Activated T-cell treated with anti-CD3 and anti-CD28 coated beads, Interleukin-2, amount 50 U/mL, for 72 hours (primary cell): ENCODE results near the gene GDF2. TPM values are rescaled to one million over a fixed set of nuclear protein-coding genes. Genes with fewer than 3 reads are reported as not detected.

Experiments used
- ATAC-seq, 2 donors: fragments of 150-1000 bp; cut with Tn5 transposase; replicated peaks in 1 of 2; 2 replicates each; pipeline ENCODE4 v1.10.0; 2021; ENCODE audit warnings: moderate library complexity in 2 of 2, mild to moderate bottlenecking in 1 of 2
- DNase-seq, 2 donors: peaks; one replicate each; pipeline ENCODE4 v3.0.0; 2021 to 2022; ENCODE audit warnings: mixed read lengths in 1 of 2
- H3K27ac Mint-ChIP-seq: one replicate; pipeline ENCODE4 v1.8.0; 2022; ENCODE audit warnings: mild to moderate bottlenecking, moderate library complexity, mixed read lengths
- H3K27me3 Mint-ChIP-seq: one replicate; pipeline ENCODE4 v1.8.0; 2022; ENCODE audit warnings: low read depth, mixed read lengths
- H3K36me3 Mint-ChIP-seq, 2 donors: one replicate each; pipeline ENCODE4 v1.8.0; 2022; ENCODE audit warnings: mixed read lengths in 2 of 2, mild to moderate bottlenecking in 1 of 2; ENCODE audit not compliant: insufficient read depth in 2 of 2
- H3K4me1 Mint-ChIP-seq: one replicate; pipeline ENCODE4 v1.8.0; 2022; ENCODE audit warnings: low read depth, mixed read lengths
- H3K4me3 Mint-ChIP-seq, 2 donors: one replicate each; pipeline ENCODE4 v1.8.0; 2022; ENCODE audit warnings: mild to moderate bottlenecking in 2 of 2, mixed read lengths in 2 of 2, moderate library complexity in 2 of 2
- H3K9me3 Mint-ChIP-seq, 2 donors: one replicate each; pipeline ENCODE4 v1.8.0; 2022; ENCODE audit warnings: mixed read lengths in 2 of 2
- total RNA-seq, 2 donors: library from RNA; stranded (reverse); gene quantifications; one replicate each; pipeline ENCODE4 v1.2.3, GENCODE V29; 2022

The GDF2 gene
- total RNA-seq, 2 donors from 2014 or later, result not detected

GRCh38 chr10:47309408-47310089 lies 12.7 kb upstream of the GDF2 start:
- no peaks in the 10 kb centered on the region for H3K36me3 Mint-ChIP-seq
- no peaks in the 10 kb centered on the region for H3K27me3 Mint-ChIP-seq
- peaks cover 13% of the 10 kb centered on the region for H3K4me1 Mint-ChIP-seq
- DNase-seq (peak; percentile 12 to 21), ATAC-seq (no peak)
- no peak overlapping the region for H3K27ac Mint-ChIP-seq
- no peak overlapping the region for H3K4me3 Mint-ChIP-seq
- H3K9me3 Mint-ChIP-seq, result no peaks in the 10 kb centered on the region

- H3K9me3 Mint-ChIP-seq, result no peaks in the 10 kb centered on the region
- no peaks in the 10 kb centered on the region for H3K36me3 Mint-ChIP-seq
- no peak for DNase-seq
- no peak for ATAC-seq
- no peak overlapping the region for H3K4me3 Mint-ChIP-seq
- no peak overlapping the region for H3K27ac Mint-ChIP-seq
- peaks cover 13% of the 10 kb centered on the region for H3K4me1 Mint-ChIP-seq
- no peaks in the 10 kb centered on the region for H3K27me3 Mint-ChIP-seq
These were observed 12.2 kb upstream of the GDF2 start for GRCh38 chr10:47310090-47310505.

- H3K36me3 Mint-ChIP-seq, result no peaks in the 10 kb centered on the region
- H3K4me3 Mint-ChIP-seq, result peak overlapping the region in 1 of 2 donors; percentile 33
- peak; percentile 10 to 30 for DNase-seq
- H3K27me3 Mint-ChIP-seq, result no peaks in the 10 kb centered on the region
- no peak overlapping the region for H3K27ac Mint-ChIP-seq
- H3K4me1 Mint-ChIP-seq, result peaks cover 13% of the 10 kb centered on the region
- ATAC-seq, result peak; percentile 32 to 49
- no peaks in the 10 kb centered on the region for H3K9me3 Mint-ChIP-seq
These were observed 10.9 kb upstream of the GDF2 start for GRCh38 chr10:47311193-47311931.

GRCh38 chr10:47311932-47312662 lies 10.2 kb upstream of the GDF2 start:
- Mint-ChIP-seq H3K4me1 (peaks cover 13% of the 10 kb centered on the region), H3K27me3 (no peaks in the 10 kb centered on the region), H3K27ac (no peak overlapping the region), H3K36me3 (no peaks in the 10 kb centered on the region), H3K4me3 (peak overlapping the region in 1 of 2 donors; percentile 33), H3K9me3 (no peaks in the 10 kb centered on the region)
- ATAC-seq (peak; percentile 93), DNase-seq (peak; percentile 83 to 86)

- Mint-ChIP-seq H3K36me3 (no peaks in the 10 kb centered on the region), H3K9me3 (no peaks in the 10 kb centered on the region), H3K27ac (no peak overlapping the region), H3K27me3 (no peaks in the 10 kb centered on the region), H3K4me3 (no peak overlapping the region), H3K4me1 (peaks cover 13% of the 10 kb centered on the region)
- no peak for ATAC-seq
- DNase-seq, result no peak
These were observed 9.6 kb upstream of the GDF2 start for GRCh38 chr10:47312663-47312995.

GRCh38 chr10:47314416-47314970 lies 7.8 kb upstream of the GDF2 start:
- H3K27ac Mint-ChIP-seq, result no peak overlapping the region
- H3K27me3 Mint-ChIP-seq, result no peaks in the 10 kb centered on the region
- no peak overlapping the region for H3K4me3 Mint-ChIP-seq
- peaks cover 13% of the 10 kb centered on the region for H3K4me1 Mint-ChIP-seq
- H3K36me3 Mint-ChIP-seq, result no peaks in the 10 kb centered on the region
- ATAC-seq, result no peak
- DNase-seq, result no peak
- no peaks in the 10 kb centered on the region for H3K9me3 Mint-ChIP-seq

GRCh38 chr10:47315421-47315820 lies 6.8 kb upstream of the GDF2 start:
- Mint-ChIP-seq H3K27me3 (no peaks in the 10 kb centered on the region), H3K4me1 (peaks cover 13% of the 10 kb centered on the region), H3K36me3 (no peaks in the 10 kb centered on the region), H3K4me3 (no peak overlapping the region), H3K27ac (no peak overlapping the region), H3K9me3 (no peaks in the 10 kb centered on the region)
- DNase-seq (no peak), ATAC-seq (no peak)

- H3K9me3 Mint-ChIP-seq, result no peaks in the 10 kb centered on the region
- no peak overlapping the region for H3K4me3 Mint-ChIP-seq
- peaks cover 12% of the 10 kb centered on the region for H3K4me1 Mint-ChIP-seq
- no peaks in the 10 kb centered on the region for H3K27me3 Mint-ChIP-seq
- DNase-seq (no peak), ATAC-seq (no peak)
- H3K27ac Mint-ChIP-seq, result no peak overlapping the region
- H3K36me3 Mint-ChIP-seq, result no peaks in the 10 kb centered on the region
These were observed 6.1 kb upstream of the GDF2 start for GRCh38 chr10:47316131-47316530.

- H3K27me3 Mint-ChIP-seq, result no peaks in the 10 kb centered on the region
- no peaks in the 10 kb centered on the region for H3K36me3 Mint-ChIP-seq
- H3K4me3 Mint-ChIP-seq, result no peak overlapping the region
- no peaks in the 10 kb centered on the region for H3K9me3 Mint-ChIP-seq
- ATAC-seq (no peak), DNase-seq (no peak)
- H3K4me1 Mint-ChIP-seq, result peaks cover under 1% of the 10 kb centered on the region
- no peak overlapping the region for H3K27ac Mint-ChIP-seq
These were observed 5.0 kb upstream of the GDF2 start for GRCh38 chr10:47317251-47317650.

- ATAC-seq (no peak), DNase-seq (no peak)
- no peaks in the 10 kb centered on the region for H3K9me3 Mint-ChIP-seq
- no peak overlapping the region for H3K4me3 Mint-ChIP-seq
- no peaks in the 10 kb centered on the region for H3K27me3 Mint-ChIP-seq
- H3K27ac Mint-ChIP-seq, result no peak overlapping the region
- H3K36me3 Mint-ChIP-seq, result no peaks in the 10 kb centered on the region
- H3K4me1 Mint-ChIP-seq, result no peaks in the 10 kb centered on the region
These were observed 3.5 kb upstream of the GDF2 start for GRCh38 chr10:47318706-47319105.

- no peak overlapping the region for H3K27ac Mint-ChIP-seq
- no peaks in the 10 kb centered on the region for H3K36me3 Mint-ChIP-seq
- no peaks in the 10 kb centered on the region for H3K27me3 Mint-ChIP-seq
- ATAC-seq (no peak), DNase-seq (no peak)
- no peaks in the 10 kb centered on the region for H3K9me3 Mint-ChIP-seq
- no peak overlapping the region for H3K4me3 Mint-ChIP-seq
- H3K4me1 Mint-ChIP-seq, result no peaks in the 10 kb centered on the region
These were observed 2.5 kb upstream of the GDF2 start for GRCh38 chr10:47319784-47320183.

GRCh38 chr10:47320812-47321211 lies 1.4 kb upstream of the GDF2 start:
- Mint-ChIP-seq H3K4me1 (no peaks in the 10 kb centered on the region), H3K36me3 (no peaks in the 10 kb centered on the region), H3K9me3 (no peaks in the 10 kb centered on the region), H3K27me3 (no peaks in the 10 kb centered on the region), H3K27ac (no peak overlapping the region), H3K4me3 (no peak overlapping the region)
- no peak for DNase-seq
- no peak for ATAC-seq

GRCh38 chr10:47321521-47322195 lies 596 bp upstream of the GDF2 start:
- ATAC-seq (no peak), DNase-seq (no peak)
- no peaks in the 10 kb centered on the region for H3K36me3 Mint-ChIP-seq
- no peaks in the 10 kb centered on the region for H3K9me3 Mint-ChIP-seq
- H3K27me3 Mint-ChIP-seq, result no peaks in the 10 kb centered on the region
- H3K4me3 Mint-ChIP-seq, result no peak overlapping the region
- no peaks in the 10 kb centered on the region for H3K4me1 Mint-ChIP-seq
- H3K27ac Mint-ChIP-seq, result no peak overlapping the region
